B cell (primary cell): Measurements from ENCODE around the gene UNC5A. TPM values are rescaled to one million over a fixed set of nuclear protein-coding genes. Genes with fewer than 3 reads are reported as not detected.

Experiments
- ATAC-seq: fragments of 200-7000 bp; cut with Tn5 transposase; one replicate; pipeline ENCODE4 v1.10.0; 2021; ENCODE audit warnings: low read depth, mild to moderate bottlenecking, moderate number of reproducible peaks, moderate library complexity
- CTCF ChIA-PET: fragments of 350-600 bp; sonication (Branson Sonifier 250); formaldehyde crosslinking; loops from one replicate; lab custom pipeline; 2021; ENCODE audit warnings: antibody characterized with exemption, inconsistent platforms; lab: Charles Lee
- POLR2A ChIA-PET: fragments of 350-600 bp; sonication (Branson Sonifier 250); formaldehyde crosslinking; loops from one replicate; lab custom pipeline; 2021; ENCODE audit warnings: antibody characterized with exemption; lab: Charles Lee
- DNase-seq: peaks from one replicate; pipeline ENCODE4 v3.0.0; 2013
- H2AFZ ChIP-seq: 2 replicates; pipeline ENCODE4 v1.6.1; 2012; ENCODE audit warnings: mild to moderate bottlenecking, low read depth, low read length; ENCODE audit not compliant: insufficient read depth, poor library complexity, severe bottlenecking
- H3K27ac ChIP-seq, 2 donors: 1 replicate in 1 of 2; 2 replicates in 1 of 2; pipeline ENCODE4 v1.5.1; 2012 to 2013; ENCODE audit warnings: low read length in 2 of 2, mild to moderate bottlenecking in 2 of 2, moderate library complexity in 1 of 2
- H3K27me3 ChIP-seq, 4 experiments: fragments of 200-600 bp in 1 of 4; sonication (generic) in 1 of 4; replicated peaks in 1 of 4; 1 replicate in 2 of 4; 2 replicates in 2 of 4; pipeline versions ENCODE4 v1.6.1 to v1.7.0; 2013 to 2016; ENCODE audit warnings: low read length in 3 of 4, mild to moderate bottlenecking in 2 of 4, mixed read lengths in 1 of 4, moderate library complexity in 1 of 4; ENCODE audit not compliant: insufficient read depth in 4 of 4, control insufficient read depth in 3 of 4; ENCODE audit errors: control extremely low read depth in 1 of 4
- H3K36me3 ChIP-seq, 2 experiments: replicated peaks in 1 of 2; 1 replicate in 1 of 2; 2 replicates in 1 of 2; pipeline versions ENCODE4 v1.6.1 to v1.7.1; 2013; ENCODE audit warnings: low read length in 1 of 2; ENCODE audit not compliant: insufficient read depth in 2 of 2, control insufficient read depth in 1 of 2; ENCODE audit errors: control extremely low read depth in 1 of 2, extremely low read depth in 1 of 2
- H3K4me1 ChIP-seq, 2 donors: fragments of 200-600 bp in 1 of 2; sonication (generic) in 1 of 2; 1 replicate in 1 of 2; 2 replicates in 1 of 2; pipeline versions ENCODE4 v1.5.1 to v1.6.1; 2013 to 2017; ENCODE audit warnings: low read length in 2 of 2; ENCODE audit not compliant: control insufficient read depth in 2 of 2, insufficient read depth in 2 of 2
- H3K4me2 ChIP-seq: replicated peaks from 2 replicates; pipeline ENCODE3; 2012; ENCODE audit warnings: mild to moderate bottlenecking, low read depth, low read length; ENCODE audit not compliant: poor library complexity, severe bottlenecking
- H3K4me3 ChIP-seq, 5 experiments: fragments of 200-600 bp in 1 of 5; sonication (generic) in 1 of 5; 1 replicate in 3 of 5; 2 replicates in 2 of 5; pipeline versions ENCODE4 v1.5.1 to v1.7.0; 2011 to 2016; ENCODE audit warnings: low read length in 4 of 5, mild to moderate bottlenecking in 4 of 5, low read depth in 2 of 5, control low read depth in 1 of 5, moderate library complexity in 1 of 5; ENCODE audit not compliant: insufficient read depth in 1 of 5; ENCODE audit errors: control extremely low read depth in 1 of 5, extremely low read depth in 1 of 5
- H3K79me2 ChIP-seq: fragments of 200-600 bp; sonication (generic); one replicate; pipeline ENCODE4 v1.6.0; 2016; ENCODE audit warnings: low read length; ENCODE audit not compliant: control insufficient read depth, insufficient read depth
- H3K9ac ChIP-seq: fragments of 200-600 bp; sonication (generic); 2 replicates; pipeline ENCODE4 v1.6.1; 2017; ENCODE audit warnings: mild to moderate bottlenecking, low read length, moderate library complexity
- H3K9me3 ChIP-seq, 3 donors: one replicate each; pipeline versions ENCODE4 v1.6.1 to v1.7.1; 2013; ENCODE audit warnings: low read length in 2 of 3; ENCODE audit not compliant: control insufficient read depth in 2 of 3, insufficient read depth in 1 of 3; ENCODE audit errors: control extremely low read depth in 1 of 3
- H4K20me1 ChIP-seq: 2 replicates; pipeline ENCODE4 v1.6.0; 2012; ENCODE audit warnings: mild to moderate bottlenecking, low read length; ENCODE audit not compliant: insufficient read depth, control insufficient read depth, poor library complexity, severe bottlenecking
- H3K27ac Mint-ChIP-seq: one replicate; pipeline ENCODE4 v1.8.0; 2021; ENCODE audit warnings: mixed read lengths
- H3K27me3 Mint-ChIP-seq: one replicate; pipeline ENCODE4 v1.8.0; 2021; ENCODE audit warnings: mixed read lengths
- H3K4me1 Mint-ChIP-seq: one replicate; pipeline ENCODE4 v1.8.0; 2021; ENCODE audit warnings: mixed read lengths
- H3K4me3 Mint-ChIP-seq: one replicate; pipeline ENCODE4 v1.8.0; 2021; ENCODE audit warnings: mixed read lengths
- H3K9me3 Mint-ChIP-seq: one replicate; pipeline ENCODE4 v1.8.0; 2022; ENCODE audit warnings: mixed read lengths; ENCODE audit not compliant: insufficient read depth
- EZH2 ChIP-seq: IDR thresholded peaks from 2 replicates; pipeline ENCODE4 v1.6.1; 2012; ENCODE audit warnings: borderline replicate concordance, low read depth, mild to moderate bottlenecking, moderate library complexity, low read length; ENCODE audit not compliant: insufficient read depth, poor library complexity, severe bottlenecking
- WGBS: methylation state at CpG from one replicate; pipeline ENCODE4 v1.1.5; 2013; ENCODE audit warnings: missing lambda C conversion rate; ENCODE audit not compliant: insufficient coverage; 5-methylcytosine and 5-hydroxymethylcytosine counted together
- intact Hi-C: fragments of 100-400 bp; cut with micrococcal nuclease; formaldehyde crosslinking; loops from one replicate; pipeline ENCODE4 v1.10.0; 2022
- polyA plus RNA-seq: library from polyadenylated mRNA; depleted of rRNA; stranded (reverse); fragments of >200 nt; gene quantifications from 2 replicates; pipeline ENCODE4 v1.2.3, GENCODE V29; 2012
- total RNA-seq, 2 donors: library from RNA; stranded (reverse); fragments of 120-200 nt in 1 of 2; gene quantifications; 1 replicate in 1 of 2; 2 replicates in 1 of 2; pipeline versions ENCODE4 v1.2.3 to v1.2.4, GENCODE V29; 2013 to 2022
- TF ChIP-seq, protein P1 (sequence below): fragments of 200-600 bp; IDR thresholded peaks from one replicate; pipeline ENCODE4 v1.8.0; 2022; ENCODE audit warnings: antibody characterized with exemption, mild to moderate bottlenecking

The UNC5A gene
- total and polyA plus RNA-seq, 2 donors (not counting 1 experiment from before 2014, with no cell fraction given): not detected

DNA sequence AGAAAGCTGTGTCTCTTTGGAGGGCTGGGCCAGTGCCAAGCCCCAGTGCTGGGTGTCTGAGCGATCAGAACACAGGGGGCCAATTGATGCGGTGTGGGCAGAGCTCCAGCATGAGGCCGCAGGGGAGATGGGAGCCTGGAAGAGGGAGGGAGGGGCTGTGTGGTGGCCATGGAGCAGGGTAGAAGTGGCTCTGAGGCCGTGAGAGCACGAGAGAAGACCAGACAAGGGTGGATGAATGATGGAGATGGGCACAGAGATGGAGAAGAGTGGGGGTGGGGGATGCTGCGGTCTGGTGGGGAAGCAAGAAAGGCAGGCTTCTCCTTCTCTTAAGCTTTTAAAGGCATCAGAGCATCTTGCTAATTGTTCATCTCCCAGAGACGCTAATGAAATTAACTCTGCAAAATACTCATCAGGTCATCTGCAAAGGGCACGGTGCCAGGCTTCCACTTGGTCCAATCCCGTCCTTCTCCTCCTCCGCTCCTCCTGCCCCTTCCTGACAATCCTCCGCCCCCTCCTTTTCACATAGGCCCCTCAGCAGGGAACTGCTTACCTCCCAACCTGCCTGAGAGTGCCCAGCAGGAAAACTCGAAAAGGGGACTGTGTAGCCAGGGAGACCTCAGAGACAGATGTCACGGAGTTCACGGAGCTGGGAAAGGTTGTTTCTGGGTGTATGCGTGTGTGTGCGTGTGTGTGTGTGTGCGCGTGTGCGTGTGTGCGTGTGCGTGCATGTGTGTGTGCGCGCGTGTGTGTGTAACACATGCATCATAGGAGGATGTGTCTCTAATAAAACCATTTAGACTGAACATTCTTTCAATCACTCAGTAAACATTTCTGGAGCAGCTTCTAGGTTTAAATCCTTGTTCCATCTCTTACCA, 7.1 kb upstream of the UNC5A start:
- no peak overlapping the region for H3K9ac ChIP-seq
- WGBS: 75% methylated on average over 14 of the region's 24 CpGs
- no peaks in the 10 kb centered on the region for H4K20me1 ChIP-seq
- Mint-ChIP-seq H3K27me3 (peaks cover 38% of the 10 kb centered on the region), H3K4me1 (no peaks in the 10 kb centered on the region), H3K27ac (no peak overlapping the region), H3K9me3 (no peaks in the 10 kb centered on the region), H3K4me3 (no peak overlapping the region)
- H3K27me3 ChIP-seq: peaks cover 0 to 20% (median 5%) of the 10 kb centered on the region in 4 experiments
- CTCF ChIA-PET: no interaction called here
- intact Hi-C loops: no loop called here
- no peaks in the 10 kb centered on the region for H3K4me1 ChIP-seq
- DNase-seq (no peak), ATAC-seq (no peak)
- POLR2A ChIA-PET: no interaction called here
- H3K79me2 ChIP-seq: no peaks in the 10 kb centered on the region
- H3K4me2 ChIP-seq: no peak overlapping the region
- TF ChIP-seq, protein P1, sequence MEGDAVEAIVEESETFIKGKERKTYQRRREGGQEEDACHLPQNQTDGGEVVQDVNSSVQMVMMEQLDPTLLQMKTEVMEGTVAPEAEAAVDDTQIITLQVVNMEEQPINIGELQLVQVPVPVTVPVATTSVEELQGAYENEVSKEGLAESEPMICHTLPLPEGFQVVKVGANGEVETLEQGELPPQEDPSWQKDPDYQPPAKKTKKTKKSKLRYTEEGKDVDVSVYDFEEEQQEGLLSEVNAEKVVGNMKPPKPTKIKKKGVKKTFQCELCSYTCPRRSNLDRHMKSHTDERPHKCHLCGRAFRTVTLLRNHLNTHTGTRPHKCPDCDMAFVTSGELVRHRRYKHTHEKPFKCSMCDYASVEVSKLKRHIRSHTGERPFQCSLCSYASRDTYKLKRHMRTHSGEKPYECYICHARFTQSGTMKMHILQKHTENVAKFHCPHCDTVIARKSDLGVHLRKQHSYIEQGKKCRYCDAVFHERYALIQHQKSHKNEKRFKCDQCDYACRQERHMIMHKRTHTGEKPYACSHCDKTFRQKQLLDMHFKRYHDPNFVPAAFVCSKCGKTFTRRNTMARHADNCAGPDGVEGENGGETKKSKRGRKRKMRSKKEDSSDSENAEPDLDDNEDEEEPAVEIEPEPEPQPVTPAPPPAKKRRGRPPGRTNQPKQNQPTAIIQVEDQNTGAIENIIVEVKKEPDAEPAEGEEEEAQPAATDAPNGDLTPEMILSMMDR: no peak
- TF ChIP-seq EZH2: no peak
- H3K9me3 ChIP-seq: peaks cover 0 to 4% (median 0%) of the 10 kb centered on the region in 3 donors
- H3K4me3 ChIP-seq: no peak overlapping the region
- no peak overlapping the region for H2AFZ ChIP-seq
- H3K36me3 ChIP-seq: no peaks in the 10 kb centered on the region
- no peak overlapping the region for H3K27ac ChIP-seq

DNA sequence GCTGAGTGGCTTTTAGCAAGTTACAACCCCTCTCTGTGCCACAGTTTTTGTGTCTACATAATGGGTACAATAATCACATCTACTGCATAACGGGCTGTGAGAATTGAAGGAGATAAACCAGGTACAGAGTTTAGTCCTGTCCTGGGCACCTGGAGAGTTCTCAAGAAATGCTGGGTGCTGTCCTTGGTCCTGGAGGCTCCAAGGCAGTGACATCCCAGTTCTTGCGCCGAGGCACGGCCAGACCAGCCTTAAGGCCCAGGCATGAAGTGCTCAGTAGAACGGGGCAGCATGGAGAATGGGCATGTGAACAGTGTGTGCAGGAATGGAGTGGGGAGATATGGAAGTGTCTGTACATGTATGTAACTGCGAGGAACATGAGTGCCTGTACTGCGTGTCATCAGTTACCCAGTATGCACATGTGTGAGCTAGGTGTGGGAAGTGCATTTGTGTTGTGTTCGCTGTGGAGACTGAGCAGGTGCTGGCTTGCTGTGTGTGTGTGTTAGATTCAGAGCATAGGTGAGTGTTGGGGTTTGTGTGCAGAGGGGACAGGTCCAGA, 6.3 kb upstream of the UNC5A start:
- no peaks in the 10 kb centered on the region for H3K79me2 ChIP-seq
- 50% methylated on average over 8 of the region's 8 CpGs for WGBS
- POLR2A ChIA-PET: no interaction called here
- no peaks in the 10 kb centered on the region for H4K20me1 ChIP-seq
- no peaks in the 10 kb centered on the region for H3K4me1 ChIP-seq
- H3K27ac ChIP-seq: no peak overlapping the region
- intact Hi-C loops: no loop called here
- Mint-ChIP-seq H3K27me3 (peaks cover 42% of the 10 kb centered on the region), H3K27ac (no peak overlapping the region), H3K9me3 (no peaks in the 10 kb centered on the region), H3K4me1 (peaks cover under 1% of the 10 kb centered on the region), H3K4me3 (no peak overlapping the region)
- H3K4me2 ChIP-seq: no peak overlapping the region
- no peak overlapping the region for H2AFZ ChIP-seq
- DNase-seq: no peak
- no peak for TF ChIP-seq EZH2
- TF ChIP-seq, protein P1: no peak
- ATAC-seq: no peak
- H3K9me3 ChIP-seq: peaks cover 0 to 4% (median 0%) of the 10 kb centered on the region in 3 donors
- CTCF ChIA-PET: no interaction called here
- H3K36me3 ChIP-seq: no peaks in the 10 kb centered on the region
- no peak overlapping the region for H3K4me3 ChIP-seq
- peaks cover 0 to 24% (median 6%) of the 10 kb centered on the region in 4 experiments for H3K27me3 ChIP-seq
- H3K9ac ChIP-seq: no peak overlapping the region
